SK-N-SH (cell line): ENCODE measurements around the gene ZNF385C. TPM values are rescaled to one million over a fixed set of nuclear protein-coding genes. Genes with fewer than 3 reads are reported as not detected.

Source experiments
- CTCF ChIA-PET: fragments of 300-600, 350-600 bp; formaldehyde crosslinking; extraction: SDS; loops from one replicate; lab custom pipeline; 2021; lab: Yijun Ruan, JAX
- POLR2A ChIA-PET: fragments of 350-600 bp; sonication (Branson Sonifier 250); formaldehyde crosslinking; extraction: SDS; loops from one replicate; lab custom pipeline; 2020; ENCODE audit warnings: antibody characterized with exemption, inconsistent platforms; lab: Yijun Ruan, JAX
- DNase-seq: peaks from one replicate; pipeline ENCODE4 v3.0.0; 2012
- H2AFZ ChIP-seq: fragments of 200-600 bp; sonication (generic); 2 replicates; pipeline ENCODE4 v1.8.1; 2016; ENCODE audit warnings: antibody characterized with exemption, mild to moderate bottlenecking, low read depth
- H3F3A ChIP-seq: fragments of 200-600 bp; sonication (generic); replicated peaks from 2 replicates; pipeline ENCODE3; 2016; ENCODE audit warnings: antibody characterized with exemption, mild to moderate bottlenecking; ENCODE audit not compliant: insufficient read depth
- H3K27ac ChIP-seq, 2 experiments: fragments of 200-500 bp in 1 of 2; fragments of 200-600 bp in 1 of 2; sonication (Bioruptor generic) in 1 of 2; sonication (generic), shearing (Covaris generic) in 1 of 2; 2 replicates each; pipeline versions ENCODE4 v1.5.1 to v1.6.1; 2014 to 2016; ENCODE audit warnings: low read depth in 2 of 2, inconsistent platforms in 1 of 2, low read length in 1 of 2, mild to moderate bottlenecking in 1 of 2, mixed read lengths in 1 of 2
- H3K27me3 ChIP-seq: fragments of 200-600 bp; sonication (generic), shearing (Covaris generic); 2 replicates; pipeline ENCODE4 v1.6.1; 2016; ENCODE audit warnings: mixed run types; ENCODE audit not compliant: insufficient read depth
- H3K36me3 ChIP-seq, 2 experiments: fragments of 200-500 bp in 1 of 2; fragments of 200-600 bp in 1 of 2; sonication (Bioruptor generic) in 1 of 2; sonication (generic) in 1 of 2; replicated peaks in 1 of 2; 2 replicates each; pipeline versions ENCODE3 to v1.5.1; 2014 to 2016; ENCODE audit warnings: low read length in 1 of 2, mild to moderate bottlenecking in 1 of 2; ENCODE audit not compliant: insufficient read depth in 2 of 2, control insufficient read depth in 1 of 2
- H3K4me1 ChIP-seq, 2 experiments: fragments of 200-500 bp in 1 of 2; fragments of 200-600 bp in 1 of 2; sonication (Bioruptor generic) in 1 of 2; sonication (generic), shearing (Covaris generic) in 1 of 2; 2 replicates each; pipeline versions ENCODE4 v1.5.1 to v1.6.1; 2014 to 2016; ENCODE audit warnings: low read depth in 1 of 2, low read length in 1 of 2, mixed run types in 1 of 2; ENCODE audit not compliant: insufficient read depth in 2 of 2, control insufficient read depth in 1 of 2
- H3K4me2 ChIP-seq: fragments of 200-600 bp; sonication (generic), shearing (Covaris generic); 2 replicates; pipeline ENCODE4 v1.6.1; 2017; ENCODE audit warnings: mixed run types
- H3K4me3 ChIP-seq, 2 experiments: fragments of 200-500 bp in 1 of 2; fragments of 200-600 bp in 1 of 2; sonication (Bioruptor generic) in 1 of 2; sonication (generic), shearing (Covaris generic) in 1 of 2; 2 replicates each; pipeline versions ENCODE4 v1.5.1 to v1.8.1; 2014 to 2016; ENCODE audit warnings: low read depth in 2 of 2, inconsistent platforms in 1 of 2, low read length in 1 of 2, mild to moderate bottlenecking in 1 of 2, mixed read lengths in 1 of 2, moderate library complexity in 1 of 2
- H3K79me2 ChIP-seq: fragments of 200-600 bp; sonication (generic); 2 replicates; pipeline ENCODE4 v1.8.1; 2017; ENCODE audit warnings: mild to moderate bottlenecking; ENCODE audit not compliant: insufficient read depth
- H3K9ac ChIP-seq: fragments of 200-600 bp; sonication (generic); 2 replicates; pipeline ENCODE4 v1.6.1; 2017; ENCODE audit warnings: mixed run types
- H3K9me2 ChIP-seq: fragments of 200-600 bp; sonication (generic); 2 replicates; pipeline ENCODE4 v1.6.1; 2017; ENCODE audit warnings: mixed run types
- H3K9me3 ChIP-seq: fragments of 200-600 bp; sonication (generic); 2 replicates; pipeline ENCODE4 v1.6.1; 2017; ENCODE audit warnings: mixed run types, mild to moderate bottlenecking, moderate library complexity
- H4K20me1 ChIP-seq: fragments of 200-600 bp; sonication (generic); 2 replicates; pipeline ENCODE4 v1.6.1; 2017; ENCODE audit warnings: mild to moderate bottlenecking, mixed run types; ENCODE audit not compliant: insufficient read depth
- CHD2 ChIP-seq: fragments of 150-350 bp; IDR thresholded peaks from 2 replicates; pipeline ENCODE4 v1.6.1; 2018; ENCODE audit warnings: low read length; ENCODE audit not compliant: partially characterized antibody
- ELF1 ChIP-seq: IDR thresholded peaks from 2 replicates; pipeline ENCODE4 v1.4.0; 2012
- FOXJ3 ChIP-seq: sonication (generic); formaldehyde crosslinking; IDR thresholded peaks from 2 replicates; pipeline ENCODE4 v1.5.1; 2020; ENCODE audit warnings: mild to moderate bottlenecking, missing genetic modification reagents
- FOXM1 ChIP-seq: IDR thresholded peaks from 2 replicates; pipeline ENCODE4 v1.4.0; 2012; ENCODE audit warnings: low read depth, mild to moderate bottlenecking
- GABPA ChIP-seq: IDR thresholded peaks from 2 replicates; pipeline ENCODE4 v1.4.0; 2012; ENCODE audit warnings: low read depth, mild to moderate bottlenecking
- JUND ChIP-seq: IDR thresholded peaks from 2 replicates; pipeline ENCODE4 v1.4.0; 2012
- MEF2A ChIP-seq: IDR thresholded peaks from 2 replicates; pipeline ENCODE4 v1.4.0; 2012; ENCODE audit warnings: low read depth, borderline replicate concordance
- MXI1 ChIP-seq: IDR thresholded peaks from 2 replicates; pipeline ENCODE4 v1.6.1; 2012; ENCODE audit warnings: mild to moderate bottlenecking, low read depth, low read length, improper control_type of control experiment
- NRF1 ChIP-seq: IDR thresholded peaks from 2 replicates; pipeline ENCODE4 v1.6.1; 2012; ENCODE audit warnings: low read depth, mild to moderate bottlenecking, low read length
- POLR2AphosphoS5 ChIP-seq: IDR thresholded peaks from 2 replicates; pipeline ENCODE4 v1.6.1; 2012; ENCODE audit warnings: low read depth, low read length
- RFX5 ChIP-seq: IDR thresholded peaks from 2 replicates; pipeline ENCODE4 v1.6.1; 2012; ENCODE audit warnings: mild to moderate bottlenecking, improper control_type of control experiment, low read length
- SMC3 ChIP-seq: IDR thresholded peaks from 2 replicates; pipeline ENCODE4 v1.6.1; 2012; ENCODE audit warnings: low read depth, low read length, improper control_type of control experiment
- TAF1 ChIP-seq: IDR thresholded peaks from 2 replicates; pipeline ENCODE4 v1.6.1; 2012; ENCODE audit warnings: low read depth, mild to moderate bottlenecking, low read length, moderate library complexity, borderline replicate concordance
- TEAD4 ChIP-seq: IDR thresholded peaks from 2 replicates; pipeline ENCODE4 v1.4.0; 2012; ENCODE audit warnings: mild to moderate bottlenecking, borderline replicate concordance; ENCODE audit not compliant: insufficient read depth
- YY1 ChIP-seq: IDR thresholded peaks from 2 replicates; pipeline ENCODE4 v1.4.0; 2012; ENCODE audit warnings: low read depth, mild to moderate bottlenecking
- WGBS: methylation state at CpG from one replicate; pipeline ENCODE4 v1.1.6; 2017; ENCODE audit warnings: low lambda C conversion rate; 5-methylcytosine and 5-hydroxymethylcytosine counted together
- polyA plus RNA-seq, 3 experiments: library from polyadenylated mRNA; depleted of rRNA; stranded (reverse); fragments of >200 nt; gene quantifications; 2 replicates each; pipeline ENCODE4 v1.2.3, GENCODE V29; 2012
- TF ChIP-seq, protein P1 (sequence below): IDR thresholded peaks from 2 replicates; pipeline ENCODE4 v1.4.0; 2012; ENCODE audit warnings: low read depth, borderline replicate concordance
- TF ChIP-seq, protein P2 (sequence below): IDR thresholded peaks from 2 replicates; pipeline ENCODE4; 2012
- TF ChIP-seq, protein P3 (sequence below): fragments of 150-350 bp; IDR thresholded peaks from 2 replicates; pipeline ENCODE4 v1.6.1; 2016; ENCODE audit warnings: mild to moderate bottlenecking, low read depth, low read length
- TF ChIP-seq, protein P4 (sequence below): IDR thresholded peaks from 2 replicates; pipeline ENCODE4 v1.4.0; 2012; ENCODE audit warnings: low read depth, borderline replicate concordance

ZNF385C gene
- polyA plus RNA-seq, 1 of the 3 experiments (the other 2 are of a cell fraction) = 0.05 TPM

DNA sequence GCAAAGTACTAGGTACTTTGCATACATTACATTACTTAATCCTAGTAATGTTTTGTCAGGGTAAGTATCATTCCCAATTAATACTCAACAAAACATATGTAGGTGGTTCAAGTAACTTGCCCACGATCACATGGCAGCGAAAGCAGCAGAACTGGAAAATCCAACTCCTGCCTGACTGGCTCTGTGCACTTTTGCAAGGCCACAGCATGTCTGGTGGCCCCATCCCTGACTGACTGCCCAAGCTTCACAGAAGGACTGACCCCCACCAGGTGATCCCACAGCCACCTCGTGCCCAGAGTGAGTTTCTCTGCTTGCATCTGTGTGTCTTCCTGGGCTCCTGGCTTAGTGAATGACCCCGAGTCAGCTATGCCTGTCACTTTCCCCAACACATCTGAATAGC lies 120.3 kb downstream of the ZNF385C start (continued):
- TF ChIP-seq POLR2AphosphoS5 = no peak
- no peak for TF ChIP-seq FOXM1
- TF ChIP-seq YY1 = no peak
- TF ChIP-seq ELF1 = no peak
- no peak for TF ChIP-seq RFX5
- TF ChIP-seq FOXJ3 = no peak
- TF ChIP-seq JUND = no peak

DNA sequence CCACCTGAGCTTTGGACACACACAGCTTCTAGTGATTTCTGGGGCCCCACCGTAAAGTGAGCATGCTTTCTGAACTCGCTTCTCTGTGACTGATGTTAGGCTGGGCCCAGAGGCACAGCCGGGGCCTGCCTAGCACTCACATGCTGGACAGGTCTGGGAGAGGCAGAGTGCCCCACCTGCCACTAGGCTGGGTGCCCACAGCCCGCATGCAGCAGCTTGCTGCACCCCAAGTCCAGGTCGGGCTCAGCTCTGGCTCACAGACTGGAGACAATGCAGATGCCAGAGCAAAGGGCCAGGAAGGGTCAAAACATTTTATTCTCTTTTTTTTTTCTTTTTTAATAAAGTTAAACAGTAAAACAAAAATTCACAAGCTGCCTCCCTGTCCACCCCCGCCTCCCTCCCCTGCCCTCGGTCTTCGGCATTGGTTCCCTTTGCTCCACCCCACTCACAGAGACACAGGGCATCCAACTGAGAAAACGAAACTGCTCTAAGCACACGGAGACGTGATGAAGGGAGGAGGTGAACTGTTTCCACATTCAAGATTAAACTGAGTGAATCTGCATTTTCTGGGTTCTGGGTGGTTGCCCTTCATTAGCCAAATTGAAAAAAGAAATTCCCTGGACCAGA lies 122.0 kb downstream of the ZNF385C start:
- Histone ChIP-seq H3K79me2 (peaks cover 16% of the 10 kb centered on the region), H3K9ac (no peak overlapping the region), H3K9me2 (no peaks in the 10 kb centered on the region), H3K27ac (no peak overlapping the region; a peak in 1 of 4 replicates), H3K4me3 (no peak overlapping the region), H3K36me3 (peaks cover 49 to 72% of the 10 kb centered on the region in 2 experiments), H4K20me1 (0 out of 2 replicates have a peak, but pooled peaks cover 8% of the 10 kb centered on the region)
- POLR2A ChIA-PET = interaction anchor here (1.0 to 1.5 kb wide), 2 partner anchors 10 to 40 kb away, joined by 3 to 4 read pairs; no protein-coding TSS in a partner anchor
- TF ChIP-seq CHD2 = no peak
- no peak for TF ChIP-seq GABPA
- TF ChIP-seq, protein P1, sequence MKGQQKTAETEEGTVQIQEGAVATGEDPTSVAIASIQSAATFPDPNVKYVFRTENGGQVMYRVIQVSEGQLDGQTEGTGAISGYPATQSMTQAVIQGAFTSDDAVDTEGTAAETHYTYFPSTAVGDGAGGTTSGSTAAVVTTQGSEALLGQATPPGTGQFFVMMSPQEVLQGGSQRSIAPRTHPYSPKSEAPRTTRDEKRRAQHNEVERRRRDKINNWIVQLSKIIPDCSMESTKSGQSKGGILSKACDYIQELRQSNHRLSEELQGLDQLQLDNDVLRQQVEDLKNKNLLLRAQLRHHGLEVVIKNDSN = no peak
- no peak for TF ChIP-seq YY1
- TF ChIP-seq NRF1 = no peak
- no peak for TF ChIP-seq FOXM1
- TF ChIP-seq JUND = no peak
- no peak for TF ChIP-seq MXI1
- TF ChIP-seq TAF1 = no peak
- TF ChIP-seq, protein P2, sequence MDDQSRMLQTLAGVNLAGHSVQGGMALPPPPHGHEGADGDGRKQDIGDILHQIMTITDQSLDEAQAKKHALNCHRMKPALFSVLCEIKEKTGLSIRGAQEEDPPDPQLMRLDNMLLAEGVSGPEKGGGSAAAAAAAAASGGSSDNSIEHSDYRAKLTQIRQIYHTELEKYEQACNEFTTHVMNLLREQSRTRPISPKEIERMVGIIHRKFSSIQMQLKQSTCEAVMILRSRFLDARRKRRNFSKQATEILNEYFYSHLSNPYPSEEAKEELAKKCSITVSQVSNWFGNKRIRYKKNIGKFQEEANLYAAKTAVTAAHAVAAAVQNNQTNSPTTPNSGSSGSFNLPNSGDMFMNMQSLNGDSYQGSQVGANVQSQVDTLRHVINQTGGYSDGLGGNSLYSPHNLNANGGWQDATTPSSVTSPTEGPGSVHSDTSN = no peak
- TF ChIP-seq TEAD4 = no peak
- no peak for TF ChIP-seq SMC3
- TF ChIP-seq, protein P3, sequence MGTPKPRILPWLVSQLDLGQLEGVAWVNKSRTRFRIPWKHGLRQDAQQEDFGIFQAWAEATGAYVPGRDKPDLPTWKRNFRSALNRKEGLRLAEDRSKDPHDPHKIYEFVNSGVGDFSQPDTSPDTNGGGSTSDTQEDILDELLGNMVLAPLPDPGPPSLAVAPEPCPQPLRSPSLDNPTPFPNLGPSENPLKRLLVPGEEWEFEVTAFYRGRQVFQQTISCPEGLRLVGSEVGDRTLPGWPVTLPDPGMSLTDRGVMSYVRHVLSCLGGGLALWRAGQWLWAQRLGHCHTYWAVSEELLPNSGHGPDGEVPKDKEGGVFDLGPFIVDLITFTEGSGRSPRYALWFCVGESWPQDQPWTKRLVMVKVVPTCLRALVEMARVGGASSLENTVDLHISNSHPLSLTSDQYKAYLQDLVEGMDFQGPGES = no peak
- TF ChIP-seq, protein P4, sequence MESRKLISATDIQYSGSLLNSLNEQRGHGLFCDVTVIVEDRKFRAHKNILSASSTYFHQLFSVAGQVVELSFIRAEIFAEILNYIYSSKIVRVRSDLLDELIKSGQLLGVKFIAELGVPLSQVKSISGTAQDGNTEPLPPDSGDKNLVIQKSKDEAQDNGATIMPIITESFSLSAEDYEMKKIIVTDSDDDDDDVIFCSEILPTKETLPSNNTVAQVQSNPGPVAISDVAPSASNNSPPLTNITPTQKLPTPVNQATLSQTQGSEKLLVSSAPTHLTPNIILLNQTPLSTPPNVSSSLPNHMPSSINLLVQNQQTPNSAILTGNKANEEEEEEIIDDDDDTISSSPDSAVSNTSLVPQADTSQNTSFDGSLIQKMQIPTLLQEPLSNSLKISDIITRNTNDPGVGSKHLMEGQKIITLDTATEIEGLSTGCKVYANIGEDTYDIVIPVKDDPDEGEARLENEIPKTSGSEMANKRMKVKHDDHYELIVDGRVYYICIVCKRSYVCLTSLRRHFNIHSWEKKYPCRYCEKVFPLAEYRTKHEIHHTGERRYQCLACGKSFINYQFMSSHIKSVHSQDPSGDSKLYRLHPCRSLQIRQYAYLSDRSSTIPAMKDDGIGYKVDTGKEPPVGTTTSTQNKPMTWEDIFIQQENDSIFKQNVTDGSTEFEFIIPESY = no peak
- TF ChIP-seq MEF2A = no peak
- TF ChIP-seq, all 33 proteins: peak for 0
- CTCF ChIA-PET = interaction anchor here (1.7 to 5.4 kb wide), 3 partner anchors 12 to 49 kb away, joined by 5 to 47 read pairs (median 6); no protein-coding TSS in a partner anchor
- no peaks in the 10 kb centered on the region for H3K9me3 ChIP-seq
- no peak overlapping the region for H2AFZ ChIP-seq
- no peak overlapping the region for H3K4me2 ChIP-seq
- H3K4me1 ChIP-seq = peaks cover 0 to 47% of the 10 kb centered on the region in 2 experiments; a peak in 2 of 4 replicates
- H3F3A ChIP-seq = peaks cover 10% of the 10 kb centered on the region
- H3K27me3 ChIP-seq = no peaks in the 10 kb centered on the region
- 93% methylated on average over 11 of the region's 11 CpGs for WGBS
- DNase-seq = no peak

Other genes with a start within 250 kb of the ZNF385C start
- gene KLHL11, start 233.1 kb downstream of the ZNF385C start, polyA plus RNA-seq (2012; rRNA removed) = 2.6 and 3.0 TPM in 2 replicates
- gene ACLY, start 179.5 kb downstream of the ZNF385C start, polyA plus RNA-seq (2012; rRNA removed) = 161 and 163 TPM in 2 replicates
- 1.1 and 1.6 TPM in 2 replicates for gene ODAD4, start 167.9 kb downstream of the ZNF385C start, polyA plus RNA-seq (2012; rRNA removed)
- 44.8 and 54.8 TPM in 2 replicates for gene CNP, start 131.7 kb downstream of the ZNF385C start, polyA plus RNA-seq (2012; rRNA removed)
- gene DNAJC7, start 81.0 kb downstream of the ZNF385C start, polyA plus RNA-seq (2012; rRNA removed) = 38.8 and 48.5 TPM in 2 replicates
- 89.8 and 91.8 TPM in 2 replicates for gene NKIRAS2, start 78.4 kb downstream of the ZNF385C start, polyA plus RNA-seq (2012; rRNA removed)
- 0.44 and 0.52 TPM in 2 replicates for gene C17orf113, start 47.9 kb downstream of the ZNF385C start, polyA plus RNA-seq (2012; rRNA removed)
- gene DHX58, start 14.2 kb upstream of the ZNF385C start, polyA plus RNA-seq (2012; rRNA removed) = 1.2 and 1.6 TPM in 2 replicates
- 45.1 and 58.6 TPM in 2 replicates for gene KAT2A, start 22.9 kb upstream of the ZNF385C start, polyA plus RNA-seq (2012; rRNA removed)
- 0.03 and 0.05 TPM in 2 replicates for gene HSPB9, start 24.3 kb upstream of the ZNF385C start, polyA plus RNA-seq (2012; rRNA removed)
- gene RAB5C, start 56.5 kb upstream of the ZNF385C start, polyA plus RNA-seq (2012; rRNA removed) = 257 and 285 TPM in 2 replicates
- gene KCNH4, start 82.7 kb upstream of the ZNF385C start, polyA plus RNA-seq (2012; rRNA removed) = 0.46 and 0.57 TPM in 2 replicates
- not detected in 2 replicates for gene HCRT, start 87.0 kb upstream of the ZNF385C start, polyA plus RNA-seq (2012; rRNA removed)
- gene GHDC, start 96.0 kb upstream of the ZNF385C start, polyA plus RNA-seq (2012; rRNA removed) = 15.8 and 18.0 TPM in 2 replicates
- gene STAT5B, start 177.9 kb upstream of the ZNF385C start, polyA plus RNA-seq (2012; rRNA removed) = 23.6 and 27.7 TPM in 2 replicates
- gene STAT5A, start 190.0 kb upstream of the ZNF385C start, polyA plus RNA-seq (2012; rRNA removed) = 1.4 and 2.3 TPM in 2 replicates